CD4-positive, alpha-beta T cell treated with Interleukin-4 for 1 hour (primary cell): Measurements from ENCODE around the gene CRABP1.

Experiments used
- DNase-seq, 2 donors: peaks; one replicate each; pipeline ENCODE4 v3.0.0-alpha.2; 2020 to 2022

The CRABP1 gene

DNA sequence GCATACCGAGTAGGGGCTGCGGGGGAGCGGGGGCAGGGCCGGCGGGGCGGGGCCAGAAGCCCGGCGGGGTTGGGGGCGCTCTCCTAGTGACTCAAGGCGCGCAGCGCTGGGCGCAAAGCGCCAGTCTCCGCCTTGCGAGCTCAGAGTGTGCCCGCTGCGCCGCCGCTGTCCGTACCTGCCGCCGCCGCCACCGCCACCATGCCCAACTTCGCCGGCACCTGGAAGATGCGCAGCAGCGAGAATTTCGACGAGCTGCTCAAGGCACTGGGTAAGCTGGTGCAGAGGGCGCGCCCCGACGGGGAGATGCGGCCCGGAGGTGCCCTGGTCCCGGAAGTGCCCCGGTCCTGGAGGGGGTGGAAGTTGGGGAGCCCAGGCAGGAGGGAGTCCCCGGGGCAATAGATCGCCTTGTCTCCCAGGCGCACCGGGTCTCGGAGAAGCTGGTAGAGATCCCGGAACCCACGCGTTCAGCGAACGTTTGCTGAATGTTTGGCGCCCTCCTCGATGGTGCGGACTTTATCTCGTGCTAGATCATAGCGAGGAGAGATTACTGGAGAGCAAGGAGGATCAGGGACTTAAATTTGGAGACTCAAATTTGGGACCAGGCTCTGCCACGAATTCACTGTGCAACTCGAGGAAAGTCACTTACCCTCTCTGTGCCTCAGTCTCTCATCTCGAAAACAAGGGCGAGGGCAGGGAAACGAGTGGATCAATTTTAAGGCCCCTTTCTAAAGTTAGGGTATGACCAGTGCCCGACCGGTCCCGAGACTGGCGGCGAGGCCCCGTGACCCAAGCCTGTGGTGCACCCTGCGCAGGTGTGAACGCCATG, at the start of gene CRABP1:
Gene CRABP1, plus strand, starts transcription at position 123 of the 826 bp plus-strand sequence. Its CDS starts 76 bp downstream, at position 199.
- no peak for DNase-seq

DNA sequence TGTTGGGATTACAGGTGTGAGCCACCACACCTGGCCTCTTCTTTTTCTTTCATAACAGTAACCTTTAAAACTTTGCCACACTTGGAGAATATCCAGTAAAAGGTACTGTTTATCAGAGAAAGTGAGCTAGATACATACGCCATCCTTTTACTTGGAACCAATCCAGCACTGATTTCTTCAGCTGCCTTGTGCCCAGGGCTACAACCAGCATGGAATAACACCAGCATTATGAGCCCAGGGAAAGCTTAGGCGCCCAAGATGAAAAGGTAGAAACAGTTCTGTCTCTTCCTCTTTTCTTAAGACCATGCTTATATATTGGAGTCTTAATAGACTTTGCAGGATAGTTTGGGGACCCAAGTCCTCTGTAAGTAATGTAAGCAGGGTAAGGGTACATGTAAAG, 49.1 kb upstream of the CRABP1 start:
- DNase-seq = no peak

DNA sequence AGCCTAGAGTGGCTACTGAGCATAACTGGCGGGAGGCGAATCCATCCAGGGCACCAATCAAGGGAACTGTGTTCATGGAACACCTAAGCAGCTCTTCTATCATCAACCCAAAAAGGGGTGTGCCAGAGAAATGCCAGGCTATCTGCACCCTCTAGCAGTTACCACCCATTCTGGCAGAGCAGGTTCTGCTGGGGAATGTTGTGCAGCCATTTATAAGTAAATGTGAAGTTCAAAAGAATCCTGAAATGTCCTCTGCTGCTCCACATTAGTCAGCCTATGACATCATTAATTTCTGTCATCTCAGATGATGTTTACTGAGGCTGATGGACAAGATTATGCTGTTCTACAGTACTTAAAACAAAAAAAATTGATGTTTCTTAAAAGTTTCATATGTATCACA, 48.5 kb upstream of the CRABP1 start:
- no peak for DNase-seq

DNA sequence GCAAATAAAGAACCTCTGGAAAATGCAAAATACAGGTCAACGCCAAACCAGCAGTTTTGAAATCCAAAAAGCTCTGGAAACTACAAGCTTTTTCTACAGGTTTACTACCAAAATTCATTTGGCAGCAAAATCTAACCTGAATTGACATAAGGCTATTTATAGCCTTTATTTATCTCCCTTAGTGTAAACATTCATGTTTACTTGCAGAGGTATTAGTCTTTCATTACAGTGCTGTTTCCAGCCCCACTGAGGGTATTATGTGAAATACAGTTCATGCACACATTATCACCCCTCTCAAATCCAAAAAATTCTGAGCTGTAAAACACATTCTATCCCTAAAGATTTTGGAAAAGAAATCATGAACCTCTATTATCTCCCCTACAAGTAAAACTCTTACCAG, 47.9 kb upstream of the CRABP1 start:
- no peak for DNase-seq

DNA sequence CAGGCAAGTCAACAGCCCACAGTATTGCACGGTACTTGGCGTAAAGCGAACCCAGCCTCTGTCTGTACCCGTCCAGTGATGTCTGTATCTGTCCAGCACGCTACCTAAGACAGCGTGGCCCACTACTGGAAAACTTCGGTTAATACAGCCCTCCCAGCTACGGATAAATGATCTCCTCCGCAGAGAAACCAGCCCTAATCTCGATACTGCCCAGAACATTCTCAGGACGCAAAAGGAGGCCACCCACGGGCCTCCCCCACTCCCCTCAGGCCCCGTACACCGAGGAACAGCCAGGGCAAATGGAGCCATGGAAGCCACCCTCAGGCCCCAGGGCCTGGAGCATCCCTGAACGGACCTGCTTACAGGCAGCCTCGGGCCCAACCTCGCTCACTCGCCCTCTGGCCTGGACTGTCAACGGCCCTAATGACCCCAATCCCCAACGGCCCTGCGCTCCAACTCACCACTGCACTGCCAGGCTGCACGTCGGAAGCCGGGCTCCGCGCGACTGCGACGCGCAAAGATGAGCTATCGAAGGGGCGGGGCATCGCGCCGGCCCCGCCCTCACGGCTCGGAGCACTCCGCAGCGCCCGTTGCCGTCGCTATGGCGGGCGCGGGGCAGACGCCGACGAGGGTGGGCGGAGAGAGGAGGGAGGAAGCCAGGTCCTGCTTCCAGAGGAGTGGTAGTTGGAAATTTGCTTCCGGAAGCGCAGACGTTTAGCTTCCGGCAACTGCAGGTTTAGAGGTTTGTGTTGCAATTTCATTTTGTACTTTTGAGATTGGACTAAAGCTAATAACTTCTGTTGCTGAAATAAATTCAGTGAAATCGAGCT, 40.8 kb upstream of the CRABP1 start, which contains the start of gene SKIC8:
Gene SKIC8, minus strand, starts transcription at position 509 of the 830 bp plus-strand sequence. CDS start 3,923 bp downstream, outside the sequence.
- peak; percentile 90 to 92 for DNase-seq

DNA sequence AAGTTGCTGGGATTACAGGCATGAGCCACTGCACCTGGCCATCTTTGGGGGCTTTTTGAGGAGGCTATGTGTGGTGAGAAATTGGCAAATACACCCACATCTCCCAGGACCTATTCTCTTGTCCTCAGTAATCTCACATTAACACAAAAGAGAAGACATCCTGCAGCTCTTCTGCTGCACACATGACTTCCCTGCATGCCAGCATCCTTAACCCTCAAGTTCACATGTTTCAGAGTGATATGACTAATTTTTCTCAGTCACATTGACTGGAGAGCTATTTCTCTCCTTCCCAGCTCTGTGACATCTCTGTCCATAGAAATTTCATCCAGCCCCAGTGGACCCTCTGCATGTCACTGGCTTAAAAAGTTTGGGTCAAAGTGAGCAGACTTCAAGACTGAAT, 38.8 kb upstream of the CRABP1 start:
- DNase-seq = no peak

DNA sequence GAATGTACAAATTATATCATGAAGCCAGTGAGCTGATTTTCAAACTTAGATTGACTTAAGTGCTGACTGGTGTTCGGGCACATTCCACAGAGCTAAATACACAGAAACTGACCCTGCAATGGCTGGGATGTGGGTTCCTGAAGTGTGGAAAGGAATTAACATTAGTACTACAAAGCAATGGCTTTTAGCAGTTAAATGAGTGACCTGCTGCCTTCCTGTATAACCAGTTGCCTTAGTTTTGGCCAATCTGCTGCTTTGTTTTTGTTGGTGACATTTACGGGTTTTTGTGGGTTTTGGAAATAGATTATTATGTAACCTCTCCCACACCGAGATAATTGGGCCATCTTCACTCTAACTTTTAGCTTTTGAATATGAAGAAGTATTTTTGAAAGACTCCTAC, 38.3 kb upstream of the CRABP1 start:
- DNase-seq = no peak

DNA sequence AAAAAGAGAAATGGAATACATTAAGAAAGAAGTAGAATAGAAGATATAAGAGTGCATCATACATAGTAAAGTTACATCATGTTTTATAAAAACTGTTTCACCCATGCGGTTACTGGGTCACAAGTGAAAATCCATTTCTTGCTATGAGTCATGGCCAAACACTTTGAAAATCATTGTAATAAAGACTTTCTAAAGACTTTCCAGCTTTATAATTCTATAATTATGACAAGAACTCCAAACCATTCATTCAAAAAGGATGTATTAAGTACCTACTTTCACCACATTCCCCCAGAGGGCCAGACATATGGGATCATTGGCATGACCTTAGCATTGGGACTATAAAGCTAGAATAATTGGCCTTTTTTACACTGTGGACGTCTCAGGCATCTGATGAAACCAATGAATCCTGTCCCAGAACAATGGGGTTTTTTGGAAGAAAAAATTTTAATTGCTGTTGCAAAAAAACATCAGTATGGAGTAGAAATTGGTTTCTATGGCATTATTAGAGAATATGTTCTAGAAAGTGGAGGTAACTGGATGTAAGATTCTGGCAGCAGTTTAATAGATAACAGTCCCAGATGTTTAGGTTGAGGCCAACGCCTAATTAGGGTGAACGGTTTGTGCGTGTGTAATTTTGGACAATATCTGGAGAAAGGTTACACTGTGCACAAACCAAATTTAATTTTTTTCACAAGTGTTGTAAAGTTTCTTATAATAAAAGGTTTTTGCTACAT, 37.4 kb upstream of the CRABP1 start:
- no peak for DNase-seq

DNA sequence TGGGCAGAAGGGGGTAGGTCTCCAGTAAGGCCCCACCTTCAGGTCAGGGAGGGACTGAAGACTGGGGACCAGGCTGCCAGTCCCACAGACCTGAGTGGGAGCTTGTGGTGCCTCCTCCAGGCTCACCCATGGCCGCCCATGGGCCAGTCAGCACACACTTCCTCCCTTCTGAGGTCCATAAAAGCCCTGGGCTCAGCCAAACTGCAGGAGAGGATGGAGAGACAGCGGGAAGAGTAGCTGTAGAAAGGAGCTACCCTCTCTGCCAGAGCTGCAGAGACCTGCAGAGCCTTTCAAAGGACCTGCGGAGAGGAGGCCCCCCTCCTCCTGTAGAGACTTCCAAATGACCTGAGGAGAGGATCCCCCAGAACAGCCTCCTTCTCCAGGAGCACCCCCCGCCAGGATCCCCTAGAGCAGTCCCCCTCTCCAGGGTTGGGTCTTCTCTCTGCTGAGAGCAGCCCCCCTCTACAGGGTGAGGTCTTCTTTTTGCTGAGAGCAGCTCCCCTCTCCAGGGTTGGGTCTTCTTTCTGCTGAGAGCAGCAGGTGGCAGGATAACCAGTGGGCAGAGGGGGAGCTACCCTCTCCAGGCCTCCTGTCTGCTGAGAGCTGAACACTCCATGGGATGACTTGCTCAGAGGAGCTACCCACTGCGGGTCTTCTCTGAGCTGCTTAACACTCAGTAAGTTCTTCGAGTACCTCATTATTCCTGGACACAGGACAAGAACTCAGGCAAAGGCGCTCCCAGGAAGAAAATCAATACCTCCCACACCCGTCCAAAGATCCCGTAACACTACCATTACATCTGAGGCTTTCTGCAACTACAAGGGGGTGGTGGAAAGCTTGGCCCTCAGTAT, 35.7 kb upstream of the CRABP1 start:
- DNase-seq = no peak

DNA sequence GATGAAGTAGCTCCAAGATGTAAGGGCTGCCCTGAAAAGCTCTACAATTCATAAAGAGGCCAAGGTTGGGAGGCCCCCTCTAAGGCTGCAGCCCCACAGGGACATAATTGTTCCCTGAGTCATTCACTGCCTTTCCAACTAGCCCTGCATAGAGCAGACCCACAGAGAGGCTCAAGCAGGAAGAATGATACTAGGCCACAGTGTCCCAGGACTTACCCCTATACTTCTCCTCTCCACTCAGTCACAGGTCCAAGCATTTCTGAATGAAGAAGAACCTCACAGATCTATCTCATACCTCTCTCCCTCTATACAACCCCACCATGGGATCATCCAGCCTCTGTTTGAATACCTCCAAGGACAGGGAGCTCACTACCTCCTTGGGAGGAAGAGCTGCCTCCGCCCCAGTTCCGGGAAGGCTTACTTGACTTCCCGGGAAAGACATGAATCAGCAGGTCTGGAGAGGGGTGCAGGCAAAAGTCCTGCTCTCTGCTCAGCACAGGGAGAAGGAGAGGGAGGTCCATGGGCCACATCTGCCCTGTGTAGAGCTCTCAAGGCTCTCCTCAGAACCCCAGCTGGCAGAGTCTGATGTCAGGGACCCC, 33.9 kb upstream of the CRABP1 start:
- no peak for DNase-seq

DNA sequence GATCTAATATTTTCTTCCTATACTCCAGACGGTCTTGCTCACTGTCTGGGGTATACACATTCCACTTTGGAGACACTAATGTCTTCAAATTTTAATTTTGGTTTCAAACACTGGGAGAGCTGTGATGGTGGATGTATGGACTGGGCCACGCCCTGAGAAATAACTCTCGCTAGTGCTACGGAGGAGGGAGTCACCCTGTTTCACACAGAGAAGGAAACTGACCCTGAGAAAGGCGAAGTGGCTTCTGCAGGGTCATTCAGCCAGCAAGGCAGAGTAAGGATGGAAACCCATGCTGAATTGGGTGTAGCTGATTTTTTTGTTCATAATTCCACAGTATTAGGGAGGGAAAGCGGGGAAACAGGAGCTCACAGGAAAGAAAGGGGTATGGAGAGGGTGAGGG, 32.2 kb upstream of the CRABP1 start:
- peak in 1 of 2 donors; percentile 26 for DNase-seq

DNA sequence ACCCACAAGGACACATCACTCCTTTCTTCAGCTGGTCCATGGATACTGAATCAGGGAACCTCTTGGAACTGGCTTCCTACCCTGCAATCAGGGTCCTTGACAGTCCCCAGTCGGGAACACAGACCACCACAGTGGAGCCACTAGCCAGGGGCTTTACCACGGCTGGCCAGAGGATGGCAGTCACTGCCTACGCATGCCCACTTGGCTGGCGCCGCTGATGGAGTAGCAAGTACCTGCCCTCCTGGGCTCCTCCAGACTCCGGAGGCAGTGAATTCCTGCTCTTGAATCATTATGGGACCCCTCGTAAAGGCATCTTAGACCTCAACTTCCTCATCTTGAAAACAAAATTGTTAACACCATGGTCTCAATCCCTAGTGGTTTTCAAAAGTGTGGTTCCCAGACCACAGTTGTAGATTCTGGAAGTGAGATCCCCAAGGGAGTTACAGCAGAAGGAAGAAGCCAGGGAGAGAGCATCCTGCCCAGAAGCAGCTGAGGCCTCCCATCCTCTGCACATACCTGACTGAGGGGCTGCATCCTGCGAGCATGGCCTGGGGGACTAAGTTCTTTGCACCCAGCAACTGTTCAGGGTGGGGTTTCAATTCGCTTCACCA, 31.6 kb upstream of the CRABP1 start:
- DNase-seq = peak; percentile 26 to 45

DNA sequence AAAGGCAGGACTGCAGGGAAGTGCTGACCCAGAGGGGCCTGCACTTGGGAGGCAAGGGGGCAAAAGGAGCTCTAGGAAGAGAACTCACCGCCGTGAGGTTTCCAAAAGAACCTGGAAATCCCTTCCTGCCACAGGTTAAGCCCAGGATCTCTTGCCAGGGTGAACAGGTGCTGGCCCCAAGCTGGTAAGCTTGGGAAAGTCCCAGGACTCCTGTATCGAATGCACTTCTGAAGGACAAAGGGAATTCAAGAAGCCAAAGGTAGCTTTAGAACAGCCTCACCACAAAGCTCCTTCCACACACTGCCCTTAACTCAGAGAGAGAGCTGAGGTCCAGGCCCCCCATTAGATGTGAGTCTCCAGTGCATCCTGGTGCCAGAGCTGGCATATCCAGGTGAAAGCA, 28.9 kb upstream of the CRABP1 start:
- DNase-seq = no peak

DNA sequence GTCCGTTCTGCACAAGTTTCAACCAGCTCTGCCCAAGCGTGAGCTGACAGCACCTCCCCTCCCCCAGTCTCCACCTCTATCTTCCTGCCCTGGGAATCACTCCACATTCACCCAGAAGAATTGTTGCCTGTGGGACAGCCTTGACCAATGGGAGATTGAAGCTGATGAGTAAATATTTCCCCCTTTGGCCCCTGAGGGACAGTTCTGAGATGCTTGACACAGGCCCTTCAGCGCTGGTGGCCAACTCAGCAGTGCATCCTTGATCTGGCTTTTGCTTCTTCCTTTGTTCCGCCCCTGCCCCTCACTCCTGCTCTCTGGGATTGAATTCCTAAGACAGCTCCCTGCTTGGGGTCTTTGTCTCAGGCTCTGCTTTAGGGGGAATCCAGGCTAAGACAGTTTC, 27.6 kb upstream of the CRABP1 start:
- DNase-seq = no peak

DNA sequence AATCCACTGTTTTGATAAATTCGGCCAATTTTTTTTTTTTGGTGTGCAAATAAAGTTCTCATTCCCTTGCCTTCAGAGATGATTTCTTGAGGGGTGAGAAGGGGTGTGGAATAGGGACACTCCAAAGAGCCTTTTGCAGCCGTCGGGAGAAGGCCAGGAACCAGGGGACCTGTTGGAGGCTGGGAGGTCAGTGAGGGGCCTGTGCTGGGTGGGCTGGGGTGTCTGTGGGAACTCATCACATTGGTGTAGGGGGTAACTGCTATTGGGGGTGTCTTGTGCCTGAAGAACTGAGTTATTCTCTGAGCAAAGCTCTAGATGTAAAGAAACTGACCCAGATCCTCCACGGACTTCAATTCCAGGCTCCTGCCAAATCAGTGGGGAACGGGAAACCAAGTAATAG, 27.2 kb upstream of the CRABP1 start:
- DNase-seq = no peak

DNA sequence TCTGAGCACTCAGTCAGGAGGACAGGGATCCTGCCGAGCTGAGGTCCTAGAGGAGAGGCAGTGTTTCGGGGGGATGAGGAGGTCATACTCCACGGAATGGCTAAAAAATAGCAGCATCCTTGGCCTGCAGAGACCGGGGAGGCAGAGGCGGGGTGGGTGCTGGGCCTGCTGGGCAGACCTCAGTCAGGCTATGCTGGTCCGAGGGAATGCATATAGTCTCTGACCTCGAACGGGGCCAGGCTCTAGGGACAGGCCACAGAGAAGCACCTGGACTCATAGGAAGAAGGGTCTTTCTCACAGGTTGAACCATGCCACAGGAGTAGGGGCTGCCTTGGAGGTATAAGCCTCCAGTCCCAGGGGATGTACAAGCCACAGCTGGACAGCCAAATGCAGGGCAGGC, 26.8 kb upstream of the CRABP1 start:
- DNase-seq = no peak

DNA sequence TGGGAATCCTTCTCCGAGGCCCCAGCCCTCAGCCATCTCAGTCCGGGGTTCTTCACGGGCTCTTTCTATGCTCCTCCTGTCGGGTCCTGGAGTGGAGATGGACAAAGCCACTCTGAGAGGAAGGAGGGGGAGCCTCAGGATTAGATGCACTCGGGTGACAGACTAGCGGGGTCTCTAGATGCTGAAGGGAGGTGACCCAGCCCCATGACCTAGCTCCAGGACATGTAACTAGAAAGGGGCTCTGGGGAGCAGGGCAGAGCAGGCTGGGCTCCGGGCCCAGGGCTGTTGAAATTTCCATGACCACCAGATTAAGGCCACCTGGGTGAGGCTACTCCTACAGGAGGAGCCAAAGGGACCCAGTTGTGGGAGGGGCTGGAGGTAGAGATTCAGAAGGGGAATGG, 26.0 kb upstream of the CRABP1 start:
- no peak for DNase-seq

DNA sequence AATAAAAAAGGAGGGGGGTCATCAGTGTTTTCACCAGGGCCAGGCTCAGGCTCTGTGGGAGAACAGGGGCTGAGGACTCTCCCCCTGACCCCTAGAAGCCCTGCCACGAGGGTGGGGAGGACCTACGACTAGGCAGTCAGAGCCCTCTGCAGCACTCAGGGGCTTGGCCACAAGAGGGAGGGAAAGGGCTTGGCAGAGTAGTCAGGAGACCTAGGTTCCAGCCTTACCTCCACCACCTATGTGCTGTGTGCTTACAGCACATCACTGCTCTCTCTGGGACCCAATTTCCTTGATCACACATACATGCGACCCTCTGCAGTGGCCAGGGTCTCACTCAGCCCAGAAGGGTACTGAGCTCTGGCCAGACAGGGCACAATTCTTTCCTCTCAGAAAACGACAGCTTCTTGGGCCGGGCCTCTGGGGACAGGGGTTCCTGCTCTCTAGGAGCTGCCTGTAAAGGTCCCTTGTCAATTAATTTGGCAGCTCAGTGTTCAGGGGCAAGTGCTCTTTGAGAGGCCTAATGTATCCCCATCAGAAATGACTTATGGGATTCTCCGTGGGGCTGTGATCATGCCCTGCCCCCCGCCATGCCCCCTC, 24.4 kb upstream of the CRABP1 start:
- no peak for DNase-seq

DNA sequence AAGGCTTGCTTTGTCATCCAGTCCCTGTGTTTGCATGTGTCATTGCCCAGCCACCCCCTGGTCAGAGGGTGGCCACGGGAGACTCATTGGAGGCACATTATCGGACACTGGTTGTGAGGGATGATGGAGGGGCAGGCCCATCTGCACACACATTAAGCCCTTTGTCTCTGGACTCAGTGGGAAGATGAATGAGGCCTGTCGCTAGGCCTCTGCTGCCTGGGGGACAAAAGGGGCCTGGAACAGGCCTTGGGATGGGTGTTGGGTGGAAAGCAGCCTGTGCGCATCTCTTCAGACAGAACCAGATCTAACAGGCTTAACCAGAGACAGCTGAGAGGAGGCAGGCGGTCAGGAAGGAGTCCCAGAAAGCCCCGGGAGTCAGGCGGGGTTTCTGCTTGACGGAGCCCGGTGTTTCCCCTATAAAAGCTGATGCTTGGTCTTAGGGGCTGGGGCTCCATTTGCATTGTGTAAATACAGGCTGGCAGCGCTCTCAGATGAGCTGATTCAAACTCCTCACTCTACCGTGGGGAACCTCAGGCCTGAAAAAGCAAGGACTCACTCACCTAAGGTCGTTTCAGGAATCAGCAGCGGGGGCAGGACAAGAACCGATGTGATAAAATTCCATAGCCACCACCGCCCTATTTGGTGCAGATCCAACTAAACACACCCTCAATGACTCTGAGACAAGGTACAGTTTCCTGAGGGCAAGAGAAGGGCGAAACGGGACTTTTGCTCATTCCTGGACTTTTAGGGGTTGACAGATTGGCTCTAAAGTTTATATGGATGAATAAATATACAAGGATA, 23.7 kb upstream of the CRABP1 start:
- DNase-seq = no peak
